H9 (cell line): ENCODE measurements around the gene MAPT. TPM values are rescaled to one million over a fixed set of nuclear protein-coding genes. Genes with fewer than 3 reads are reported as not detected.

Experiments used
- DNase-seq: peaks from one replicate; pipeline ENCODE4 v3.0.0-alpha.2; 2017
- H2AFZ ChIP-seq: one replicate; pipeline ENCODE4 v1.6.1; 2013; ENCODE audit warnings: mild to moderate bottlenecking, low read length, control low read depth, moderate library complexity
- H2AK5ac ChIP-seq: 2 replicates; pipeline ENCODE4 v1.6.1; 2013; ENCODE audit warnings: low read length, control low read depth, mixed read lengths; ENCODE audit not compliant: insufficient read length
- H2BK120ac ChIP-seq: one replicate; pipeline ENCODE4 v1.6.1; 2013; ENCODE audit warnings: low read depth, mild to moderate bottlenecking, low read length, control low read depth, inconsistent platforms; ENCODE audit not compliant: poor library complexity, severe bottlenecking
- H2BK12ac ChIP-seq: 2 replicates; pipeline ENCODE4 v1.6.1; 2013; ENCODE audit warnings: low read length, control low read depth, mixed read lengths, low read depth; ENCODE audit not compliant: insufficient read length
- H2BK15ac ChIP-seq: 2 replicates; pipeline ENCODE4 v1.6.1; 2013; ENCODE audit warnings: low read depth, low read length, control low read depth
- H2BK20ac ChIP-seq: one replicate; pipeline ENCODE4 v1.6.1; 2013; ENCODE audit warnings: low read depth, mild to moderate bottlenecking, low read length, control low read depth, inconsistent platforms; ENCODE audit not compliant: poor library complexity, severe bottlenecking
- H2BK5ac ChIP-seq: 2 replicates; pipeline ENCODE4 v1.6.1; 2013; ENCODE audit warnings: low read length, control low read depth, mixed read lengths; ENCODE audit not compliant: insufficient read length
- H3K14ac ChIP-seq: 2 replicates; pipeline ENCODE4 v1.6.1; 2013; ENCODE audit warnings: low read length, control low read depth; ENCODE audit not compliant: insufficient read depth
- H3K18ac ChIP-seq: 2 replicates; pipeline ENCODE4 v1.6.1; 2013; ENCODE audit warnings: low read depth, mild to moderate bottlenecking, mixed read lengths, low read length, control low read depth; ENCODE audit not compliant: insufficient read length
- H3K23ac ChIP-seq: 2 replicates; pipeline ENCODE4 v1.6.1; 2013; ENCODE audit warnings: low read length, control low read depth, mixed read lengths, low read depth; ENCODE audit not compliant: insufficient read length
- H3K23me2 ChIP-seq: 2 replicates; pipeline ENCODE4 v1.6.1; 2013; ENCODE audit warnings: low read depth, mild to moderate bottlenecking, mixed read lengths, low read length, control low read depth; ENCODE audit not compliant: insufficient read length, poor library complexity, severe bottlenecking
- H3K27ac ChIP-seq: 2 replicates; pipeline ENCODE4 v1.5.1; 2013; ENCODE audit warnings: low read length, control low read depth, mixed read lengths, low read depth; ENCODE audit not compliant: insufficient read length
- H3K27me3 ChIP-seq: 2 replicates; pipeline ENCODE4 v1.6.1; 2013; ENCODE audit warnings: low read length, control low read depth, inconsistent platforms; ENCODE audit not compliant: insufficient read depth
- H3K4ac ChIP-seq: 2 replicates; pipeline ENCODE4 v1.6.1; 2013; ENCODE audit warnings: low read depth, mild to moderate bottlenecking, control low read depth, inconsistent platforms, low read length, moderate library complexity
- H3K4me1 ChIP-seq: 2 replicates; pipeline ENCODE4 v1.6.1; 2013; ENCODE audit warnings: low read length, control low read depth, inconsistent platforms; ENCODE audit not compliant: insufficient read depth
- H3K4me2 ChIP-seq: 2 replicates; pipeline ENCODE4 v1.6.1; 2013; ENCODE audit warnings: low read length, control low read depth, mixed read lengths; ENCODE audit not compliant: insufficient read length, insufficient read depth
- H3K56ac ChIP-seq: 2 replicates; pipeline ENCODE4 v1.6.1; 2013; ENCODE audit warnings: low read depth, mild to moderate bottlenecking, mixed read lengths, low read length, control low read depth; ENCODE audit not compliant: insufficient read length
- H3K79me1 ChIP-seq: 2 replicates; pipeline ENCODE4 v1.6.1; 2013; ENCODE audit warnings: low read depth, mild to moderate bottlenecking, moderate library complexity, low read length, control low read depth, inconsistent platforms; ENCODE audit not compliant: insufficient read depth, poor library complexity, severe bottlenecking
- H3K79me2 ChIP-seq: 2 replicates; pipeline ENCODE4 v1.6.1; 2013; ENCODE audit warnings: low read length, control low read depth, inconsistent platforms; ENCODE audit not compliant: insufficient read depth
- H3K9ac ChIP-seq: 2 replicates; pipeline ENCODE4 v1.6.1; 2013; ENCODE audit warnings: low read length, control low read depth, mixed read lengths; ENCODE audit not compliant: insufficient read length; ENCODE audit errors: extremely low read depth
- H3K9me3 ChIP-seq: one replicate; pipeline ENCODE4 v1.6.1; 2013; ENCODE audit warnings: low read depth, low read length, inconsistent platforms; ENCODE audit not compliant: control insufficient read depth
- H3T11ph ChIP-seq: one replicate; pipeline ENCODE4 v1.6.1; 2013; ENCODE audit warnings: mild to moderate bottlenecking, low read length, control low read depth, inconsistent platforms
- H4K20me1 ChIP-seq: one replicate; pipeline ENCODE4 v1.6.1; 2013; ENCODE audit not compliant: control insufficient read depth, insufficient read length, insufficient read depth
- H4K5ac ChIP-seq: 2 replicates; pipeline ENCODE4 v1.6.1; 2013; ENCODE audit warnings: low read depth, mild to moderate bottlenecking, mixed read lengths, low read length, control low read depth; ENCODE audit not compliant: insufficient read length
- H4K8ac ChIP-seq: replicated peaks from 2 replicates; pipeline ENCODE4 v1.6.1; 2013; ENCODE audit warnings: low read length, control low read depth, mixed read lengths, low read depth; ENCODE audit not compliant: insufficient read length
- H4K91ac ChIP-seq: 2 replicates; pipeline ENCODE4 v1.6.1; 2013; ENCODE audit warnings: low read depth, mild to moderate bottlenecking, moderate library complexity, mixed read lengths, low read length, control low read depth; ENCODE audit not compliant: insufficient read length
- H3K27ac Mint-ChIP-seq, 3 experiments: 2 replicates in 2 of 3; 3 replicates in 1 of 3; pipeline ENCODE4 v1.8.0; 2020 to 2021; ENCODE audit warnings: mixed read lengths in 3 of 3, mild to moderate bottlenecking in 1 of 3, moderate library complexity in 1 of 3
- H3K27me3 Mint-ChIP-seq: 2 replicates; pipeline ENCODE4 v1.8.0; 2021; ENCODE audit warnings: low read depth, mild to moderate bottlenecking, moderate library complexity, mixed read lengths
- H3K36me3 Mint-ChIP-seq, 3 experiments: 2 replicates in 2 of 3; 3 replicates in 1 of 3; pipeline ENCODE4 v1.8.0; 2020 to 2021; ENCODE audit warnings: low read depth in 3 of 3, mixed read lengths in 3 of 3; ENCODE audit not compliant: insufficient read depth in 1 of 3
- H3K4me1 Mint-ChIP-seq, 2 experiments: 2 replicates each; pipeline ENCODE4 v1.8.0; 2020; ENCODE audit warnings: mixed read lengths in 2 of 2
- H3K4me3 Mint-ChIP-seq, 2 experiments: 2 replicates in 1 of 2; 3 replicates in 1 of 2; pipeline ENCODE4 v1.8.0; 2020 to 2021; ENCODE audit warnings: mild to moderate bottlenecking in 2 of 2, mixed read lengths in 2 of 2, moderate library complexity in 1 of 2
- H3K9me3 Mint-ChIP-seq, 2 experiments: 2 replicates in 1 of 2; 3 replicates in 1 of 2; pipeline ENCODE4 v1.8.0; 2020; ENCODE audit warnings: mild to moderate bottlenecking in 2 of 2, mixed read lengths in 2 of 2, moderate library complexity in 1 of 2
- WGBS: extraction: QIAGEN DNeasy Blood & Tissue Kit; methylation state at CpG from one replicate; pipeline ENCODE4 v1.1.7; 2013; ENCODE audit warnings: missing lambda C conversion rate, low lambda C conversion rate, mixed read lengths; ENCODE audit not compliant: insufficient read length; ENCODE audit errors: extremely low coverage; 5-methylcytosine and 5-hydroxymethylcytosine counted together
- total RNA-seq: library from RNA; stranded (reverse); gene quantifications from 2 replicates; pipeline ENCODE4 v1.2.1, GENCODE V29; 2021
- TF ChIP-seq, protein P1 (sequence below): fragments of 200-600 bp; sonication (generic); conservative IDR thresholded peaks from 3 replicates; pipeline ENCODE4 v1.8.0; 2021; ENCODE audit warnings: antibody characterized with exemption, mild to moderate bottlenecking

The MAPT gene
- total RNA-seq, 1 experiment from 2014 or later, result 1.6 TPM

DNA sequence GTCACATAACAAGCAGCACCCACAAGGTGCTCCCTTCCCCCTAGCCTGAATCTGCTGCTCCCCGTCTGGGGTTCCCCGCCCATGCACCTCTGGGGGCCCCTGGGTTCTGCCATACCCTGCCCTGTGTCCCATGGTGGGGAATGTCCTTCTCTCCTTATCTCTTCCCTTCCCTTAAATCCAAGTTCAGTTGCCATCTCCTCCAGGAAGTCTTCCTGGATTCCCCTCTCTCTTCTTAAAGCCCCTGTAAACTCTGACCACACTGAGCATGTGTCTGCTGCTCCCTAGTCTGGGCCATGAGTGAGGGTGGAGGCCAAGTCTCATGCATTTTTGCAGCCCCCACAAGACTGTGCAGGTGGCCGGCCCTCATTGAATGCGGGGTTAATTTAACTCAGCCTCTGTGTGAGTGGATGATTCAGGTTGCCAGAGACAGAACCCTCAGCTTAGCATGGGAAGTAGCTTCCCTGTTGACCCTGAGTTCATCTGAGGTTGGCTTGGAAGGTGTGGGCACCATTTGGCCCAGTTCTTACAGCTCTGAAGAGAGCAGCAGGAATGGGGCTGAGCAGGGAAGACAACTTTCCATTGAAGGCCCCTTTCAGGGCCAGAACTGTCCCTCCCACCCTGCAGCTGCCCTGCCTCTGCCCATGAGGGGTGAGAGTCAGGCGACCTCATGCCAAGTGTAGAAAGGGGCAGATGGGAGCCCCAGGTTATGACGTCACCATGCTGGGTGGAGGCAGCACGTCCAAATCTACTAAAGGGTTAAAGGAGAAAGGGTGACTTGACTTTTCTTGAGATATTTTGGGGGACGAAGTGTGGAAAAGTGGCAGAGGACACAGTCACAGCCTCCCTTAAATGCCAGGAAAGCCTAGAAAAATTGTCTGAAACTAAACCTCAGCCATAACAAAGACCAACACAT lies 104.9 kb downstream of the MAPT start, which contains the start of gene STH:
Gene STH (plus strand): TSS at position 264 of the 913 bp plus-strand sequence. CDS start 30 bp downstream, at position 294.
- no peak within 1 kb of the TSS for H2BK15ac ChIP-seq
- no peaks in the 10 kb centered on the region; the same call in 1 of the 2 replicates for H3K27me3 Mint-ChIP-seq
- H3K9ac ChIP-seq, result no peak within 1 kb of the TSS
- no peak within 1 kb of the TSS for H3K18ac ChIP-seq
- H3K23ac ChIP-seq, result no peak within 1 kb of the TSS
- H4K5ac ChIP-seq, result no peak within 1 kb of the TSS
- no peak within 1 kb of the TSS for H3T11ph ChIP-seq
- H3K27ac Mint-ChIP-seq, result no peak within 1 kb of the TSS; a peak in 2 of 7 replicates
- H2BK120ac ChIP-seq, result no peak within 1 kb of the TSS
- no peak within 1 kb of the TSS for H3K4me2 ChIP-seq
- no peaks in the 10 kb centered on the region for H3K23me2 ChIP-seq
- H2AK5ac ChIP-seq, result no peak within 1 kb of the TSS
- H3K36me3 Mint-ChIP-seq, result no peaks in the 10 kb centered on the region
- H2BK5ac ChIP-seq, result no peak within 1 kb of the TSS
- no peak within 1 kb of the TSS for H4K91ac ChIP-seq
- no peak within 1 kb of the TSS for H3K4ac ChIP-seq
- no peak within 1 kb of the TSS for H2AFZ ChIP-seq
- no peaks in the 10 kb centered on the region for H3K9me3 ChIP-seq
- no peak within 1 kb of the TSS for H3K56ac ChIP-seq
- no CpG with 5 or more reads among the region's 8 CpGs for WGBS
- H3K4me1 ChIP-seq, result no peaks in the 10 kb centered on the region
- H2BK12ac ChIP-seq, result no peak within 1 kb of the TSS
- H4K20me1 ChIP-seq, result no peaks in the 10 kb centered on the region
- H2BK20ac ChIP-seq, result no peak within 1 kb of the TSS
- no peak within 1 kb of the TSS for H3K27ac ChIP-seq
- no peak for DNase-seq
- no peaks in the 10 kb centered on the region for H3K79me2 ChIP-seq
- TF ChIP-seq, protein P1, sequence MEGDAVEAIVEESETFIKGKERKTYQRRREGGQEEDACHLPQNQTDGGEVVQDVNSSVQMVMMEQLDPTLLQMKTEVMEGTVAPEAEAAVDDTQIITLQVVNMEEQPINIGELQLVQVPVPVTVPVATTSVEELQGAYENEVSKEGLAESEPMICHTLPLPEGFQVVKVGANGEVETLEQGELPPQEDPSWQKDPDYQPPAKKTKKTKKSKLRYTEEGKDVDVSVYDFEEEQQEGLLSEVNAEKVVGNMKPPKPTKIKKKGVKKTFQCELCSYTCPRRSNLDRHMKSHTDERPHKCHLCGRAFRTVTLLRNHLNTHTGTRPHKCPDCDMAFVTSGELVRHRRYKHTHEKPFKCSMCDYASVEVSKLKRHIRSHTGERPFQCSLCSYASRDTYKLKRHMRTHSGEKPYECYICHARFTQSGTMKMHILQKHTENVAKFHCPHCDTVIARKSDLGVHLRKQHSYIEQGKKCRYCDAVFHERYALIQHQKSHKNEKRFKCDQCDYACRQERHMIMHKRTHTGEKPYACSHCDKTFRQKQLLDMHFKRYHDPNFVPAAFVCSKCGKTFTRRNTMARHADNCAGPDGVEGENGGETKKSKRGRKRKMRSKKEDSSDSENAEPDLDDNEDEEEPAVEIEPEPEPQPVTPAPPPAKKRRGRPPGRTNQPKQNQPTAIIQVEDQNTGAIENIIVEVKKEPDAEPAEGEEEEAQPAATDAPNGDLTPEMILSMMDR, result no peak
- no peaks in the 10 kb centered on the region; a peak in 1 of 5 replicates for H3K9me3 Mint-ChIP-seq
- no peak within 1 kb of the TSS for H4K8ac ChIP-seq
- H3K14ac ChIP-seq, result no peak within 1 kb of the TSS; the same call in 1 of the 2 replicates
- no peaks in the 10 kb centered on the region for H3K79me1 ChIP-seq
- H3K4me3 Mint-ChIP-seq, result no peak within 1 kb of the TSS
- H3K27me3 ChIP-seq, result no peaks in the 10 kb centered on the region
- H3K4me1 Mint-ChIP-seq, result peaks cover 0 to 5% of the 10 kb centered on the region in 2 experiments; a peak in 1 of 4 replicates
